Measurements from ENCODE around the gene SRGAP3.

GRCh38 chr3:9158865-9159630 is 90.4 kb downstream of the SRGAP3 start:
- TF ChIP-seq POLR2AphosphoS5 (IDR thresholded peaks at IDR 0.05) (no peak), POLR2A (IDR thresholded peaks at IDR 0.05) (no peak)

Data from gastroesophageal sphincter (tissue), 2 donors.